HG03139 (cell line): ENCODE data around the gene RAD51B.

Experiments used
- ATAC-seq: cut with Tn5 transposase; IDR thresholded peaks from one replicate; pipeline ENCODE4 v1.9.1; 2021; ENCODE audit not compliant: unreplicated experiment

Gene RAD51B

GRCh38 chr14:68469208-68469713, 649.7 kb downstream of the RAD51B start:
- no peak for ATAC-seq

- no peak for ATAC-seq
These were observed 650.8 kb downstream of the RAD51B start for GRCh38 chr14:68470361-68470760.

GRCh38 chr14:68471029-68471963, 651.7 kb downstream of the RAD51B start:
- ATAC-seq = no peak

GRCh38 chr14:68471964-68472508, 652.5 kb downstream of the RAD51B start:
- no peak for ATAC-seq

- no peak for ATAC-seq
These were observed 653.5 kb downstream of the RAD51B start for GRCh38 chr14:68473069-68473468.

- no peak for ATAC-seq
These were observed 654.2 kb downstream of the RAD51B start for GRCh38 chr14:68473794-68474193.

- no peak for ATAC-seq
These were observed 655.2 kb downstream of the RAD51B start for GRCh38 chr14:68474741-68475140.

GRCh38 chr14:68475802-68476201, 656.2 kb downstream of the RAD51B start:
- no peak for ATAC-seq

- peak; percentile 90 for ATAC-seq
These were observed 656.9 kb downstream of the RAD51B start for GRCh38 chr14:68476212-68477109.

GRCh38 chr14:68477110-68477455, 657.5 kb downstream of the RAD51B start:
- ATAC-seq = no peak

- no peak for ATAC-seq
These were observed 658.0 kb downstream of the RAD51B start for GRCh38 chr14:68477461-68478085.

GRCh38 chr14:68479247-68479646, 659.7 kb downstream of the RAD51B start:
- ATAC-seq = no peak

- no peak for ATAC-seq
These were observed 662.4 kb downstream of the RAD51B start for GRCh38 chr14:68482018-68482417.

- ATAC-seq = no peak
These were observed 663.3 kb downstream of the RAD51B start for GRCh38 chr14:68482772-68483395.

- ATAC-seq = no peak
These were observed 666.6 kb downstream of the RAD51B start for GRCh38 chr14:68486033-68486732.

GRCh38 chr14:68486809-68487208, 667.2 kb downstream of the RAD51B start:
- ATAC-seq = no peak

GRCh38 chr14:68487805-68488590, 668.4 kb downstream of the RAD51B start:
- no peak for ATAC-seq

- no peak for ATAC-seq
These were observed 672.2 kb downstream of the RAD51B start for GRCh38 chr14:68491793-68492192.
